HG03565 (cell line): ENCODE results near the gene FGD4.
"Not testable (repeated sequence)": the region's sequence is repeated elsewhere in the genome, so short reads cannot be mapped to it uniquely, and the experiment has no call there.

Source experiments
- ATAC-seq: cut with Tn5 transposase; IDR thresholded peaks from one replicate; pipeline ENCODE4 v1.9.1; 2021; ENCODE audit warnings: mild to moderate bottlenecking, moderate library complexity; ENCODE audit not compliant: unreplicated experiment

The FGD4 gene

DNA sequence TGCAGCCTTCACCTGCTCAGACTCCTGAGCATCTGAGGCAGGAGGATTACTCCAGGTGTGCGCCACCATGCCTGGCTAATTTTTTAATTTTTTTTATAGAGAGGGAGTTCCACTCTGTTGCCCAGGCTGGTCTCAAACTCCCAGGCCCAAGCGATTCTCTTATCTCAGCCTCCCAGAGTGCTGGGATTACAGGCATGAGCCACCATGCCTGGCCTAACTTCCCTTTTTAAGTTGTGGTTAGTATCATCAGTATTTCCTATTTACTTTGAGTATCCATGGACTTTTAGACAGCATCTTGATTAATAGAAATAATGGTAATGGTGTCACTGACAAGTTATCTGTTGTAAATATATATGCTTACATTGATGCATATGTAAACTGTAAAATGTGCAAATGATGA, 116.9 kb downstream of the FGD4 start:
- no peak for ATAC-seq

DNA sequence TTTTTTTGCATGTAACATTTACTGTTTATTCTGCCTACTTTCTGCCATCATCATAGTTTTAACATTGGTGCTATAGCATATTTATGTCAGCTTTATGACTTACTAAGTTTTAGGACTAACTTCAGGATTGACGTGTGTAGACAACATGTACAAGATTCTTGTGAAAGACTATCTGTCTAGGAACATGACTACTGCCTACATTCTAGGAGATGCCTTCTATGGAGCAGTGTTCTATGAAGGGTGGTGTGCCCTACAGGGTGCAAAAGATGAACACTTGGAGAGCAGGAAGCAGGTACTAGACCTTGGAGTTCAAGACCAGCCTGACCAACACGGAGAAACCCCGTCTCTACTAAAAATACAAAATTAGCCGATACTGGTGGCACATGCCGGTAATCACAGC, 118.6 kb downstream of the FGD4 start:
- ATAC-seq: no peak

DNA sequence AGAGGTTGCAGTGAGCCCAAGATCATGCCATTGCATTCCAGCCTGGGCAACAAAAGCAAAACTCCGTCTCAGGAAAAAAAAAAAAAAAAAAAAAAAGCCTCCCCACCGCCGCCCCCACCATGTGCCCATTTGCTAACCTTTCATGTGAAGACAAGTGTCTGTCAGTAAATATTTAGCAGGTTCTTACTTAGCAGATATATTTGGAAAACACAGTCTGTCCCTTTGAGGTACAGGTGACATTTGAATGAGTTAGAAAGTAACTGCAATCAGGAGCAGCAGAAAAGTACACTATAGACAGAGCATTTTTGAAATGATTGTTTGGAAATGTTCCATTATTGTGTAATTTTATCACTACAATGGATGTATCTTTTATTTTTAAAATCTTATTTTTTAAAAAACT, 119.7 kb downstream of the FGD4 start:
- ATAC-seq: no peak

DNA sequence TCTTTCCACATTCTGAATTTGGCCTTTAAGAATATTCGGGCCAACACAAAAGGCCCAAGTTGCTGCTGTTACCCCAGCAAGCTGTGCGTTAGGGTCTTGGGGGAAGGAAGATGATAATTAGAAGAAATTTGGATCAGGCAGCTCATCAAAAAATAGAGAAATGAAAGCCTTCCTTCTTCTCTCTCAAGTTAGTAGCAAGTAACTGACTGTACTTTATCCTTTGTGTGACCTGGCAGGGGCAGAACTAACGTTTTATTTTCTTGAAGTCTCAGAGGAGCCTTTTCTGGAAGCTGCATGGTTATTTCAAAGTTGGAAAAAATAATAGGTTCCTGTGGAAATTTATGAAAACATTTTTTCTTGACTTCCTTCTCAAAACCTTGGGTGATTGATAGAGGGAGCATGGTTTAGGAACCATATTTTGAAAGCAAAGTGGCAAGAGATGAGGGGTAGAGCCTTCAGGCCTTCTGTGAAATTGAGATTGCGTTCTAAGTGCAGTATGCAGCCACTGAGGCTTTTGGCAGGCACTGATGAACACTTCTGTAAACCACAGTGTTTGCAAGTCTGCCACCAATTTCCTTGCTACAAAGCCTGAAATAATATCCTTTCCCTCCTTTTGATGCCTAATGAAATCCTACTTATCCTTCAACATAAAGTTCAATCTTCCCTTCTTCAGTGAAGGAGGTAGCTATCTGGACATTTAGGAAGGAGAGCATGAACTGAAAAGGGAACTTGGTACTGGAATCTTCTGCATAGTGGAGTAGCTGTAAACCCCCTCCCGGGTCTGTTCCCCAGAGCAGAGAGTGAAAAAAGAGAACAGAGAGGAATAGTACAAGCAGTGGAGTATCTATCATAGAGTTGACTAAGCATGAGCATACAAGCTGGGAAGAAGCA, 123.2 kb downstream of the FGD4 start:
- ATAC-seq: peak; percentile 67

DNA sequence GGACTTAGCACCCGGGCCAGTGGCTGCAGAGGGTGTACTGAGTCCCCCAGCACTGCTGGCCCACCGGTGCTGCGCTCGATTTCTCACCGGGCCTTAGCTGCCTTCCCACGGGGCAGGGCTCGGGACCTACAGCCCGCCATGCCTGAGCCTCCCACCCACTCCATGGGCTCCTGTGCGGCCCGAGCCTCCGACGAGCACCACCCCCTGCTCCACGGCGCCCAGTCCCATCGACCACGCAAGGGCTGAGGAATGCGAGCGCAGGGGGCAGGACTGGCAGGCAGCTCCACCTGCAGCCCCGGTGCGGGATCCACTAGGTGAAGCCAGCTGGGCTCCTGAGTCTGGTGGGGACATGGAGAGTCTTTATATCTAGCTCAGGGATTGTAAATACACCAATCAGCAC, 126.4 kb downstream of the FGD4 start:
- ATAC-seq: not testable (repeated sequence)

DNA sequence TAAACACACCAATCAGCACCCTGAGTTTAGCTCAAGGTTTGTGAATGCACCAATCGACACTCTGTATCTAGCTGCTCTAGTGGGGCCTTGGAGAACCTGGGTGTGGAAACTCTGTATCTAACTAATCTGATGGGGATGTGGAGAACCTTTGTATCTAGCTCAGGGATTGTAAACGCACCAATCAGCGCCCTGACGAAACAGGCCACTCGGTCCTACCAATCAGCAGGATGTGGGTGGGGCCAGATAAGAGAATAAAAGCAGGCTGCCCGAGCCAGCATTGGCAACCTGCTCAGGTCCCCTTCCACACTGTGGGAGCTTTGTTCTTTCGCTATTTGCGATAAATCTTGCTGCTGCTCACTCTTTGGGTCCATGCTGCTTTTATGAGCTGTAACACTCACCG, 127.0 kb downstream of the FGD4 start:
- ATAC-seq: not testable (repeated sequence)

DNA sequence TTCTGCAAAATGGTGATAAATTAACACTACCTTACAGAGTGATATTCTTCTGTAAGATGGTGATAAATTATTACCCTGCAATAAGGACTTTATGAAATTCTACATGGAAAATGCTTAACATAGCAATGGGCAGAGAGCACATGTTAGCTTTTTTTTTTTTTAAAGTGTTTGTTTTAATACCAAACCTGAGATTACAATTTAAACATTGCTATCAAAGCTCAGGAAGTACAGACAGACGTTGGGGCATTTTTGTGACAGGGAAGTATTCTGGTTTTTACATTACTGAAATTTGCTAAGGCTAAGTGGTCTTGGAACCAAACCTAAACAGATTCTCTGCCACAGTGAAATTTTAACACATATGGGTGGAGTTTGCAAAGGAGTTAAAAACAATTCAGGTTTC, 133.1 kb downstream of the FGD4 start:
- no peak for ATAC-seq

DNA sequence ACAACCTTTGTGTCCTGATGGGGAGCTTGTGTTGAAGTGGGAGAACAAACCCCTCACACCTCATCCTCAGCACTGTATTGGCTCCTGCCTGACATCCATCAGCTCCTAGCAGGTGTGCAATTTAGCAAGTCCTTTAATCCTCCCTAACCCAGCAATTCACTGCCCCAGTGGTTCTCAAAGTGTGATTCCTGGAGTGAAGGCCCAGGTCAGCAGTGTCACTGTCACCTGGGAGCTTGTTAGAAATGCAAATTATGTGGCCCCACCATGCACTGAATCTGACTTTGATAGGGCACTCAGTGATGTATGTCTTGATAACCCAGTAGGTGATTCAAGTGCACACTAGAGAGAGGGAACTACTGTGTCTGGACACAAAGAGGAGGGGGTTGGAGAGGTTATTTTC, 133.6 kb downstream of the FGD4 start:
- no peak for ATAC-seq

DNA sequence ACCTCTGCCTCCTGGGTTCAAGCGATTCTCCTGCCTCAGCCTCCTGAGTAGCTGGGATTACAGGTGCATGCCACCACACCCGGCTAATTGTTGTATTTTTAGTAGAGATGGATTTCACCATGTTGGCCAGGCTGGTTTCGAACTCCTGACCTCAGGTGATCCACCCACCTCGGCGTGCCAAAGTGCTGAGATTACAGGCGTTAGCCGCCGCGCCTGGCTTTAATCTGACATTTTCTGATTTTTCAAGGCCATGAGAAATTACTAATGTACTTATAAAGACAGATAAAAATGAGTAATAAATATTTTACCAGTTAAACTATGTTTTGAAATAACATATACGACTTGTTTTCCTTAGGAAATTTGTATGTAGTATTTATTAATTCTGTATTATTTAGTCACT, 134.1 kb downstream of the FGD4 start:
- ATAC-seq: not testable (repeated sequence)

DNA sequence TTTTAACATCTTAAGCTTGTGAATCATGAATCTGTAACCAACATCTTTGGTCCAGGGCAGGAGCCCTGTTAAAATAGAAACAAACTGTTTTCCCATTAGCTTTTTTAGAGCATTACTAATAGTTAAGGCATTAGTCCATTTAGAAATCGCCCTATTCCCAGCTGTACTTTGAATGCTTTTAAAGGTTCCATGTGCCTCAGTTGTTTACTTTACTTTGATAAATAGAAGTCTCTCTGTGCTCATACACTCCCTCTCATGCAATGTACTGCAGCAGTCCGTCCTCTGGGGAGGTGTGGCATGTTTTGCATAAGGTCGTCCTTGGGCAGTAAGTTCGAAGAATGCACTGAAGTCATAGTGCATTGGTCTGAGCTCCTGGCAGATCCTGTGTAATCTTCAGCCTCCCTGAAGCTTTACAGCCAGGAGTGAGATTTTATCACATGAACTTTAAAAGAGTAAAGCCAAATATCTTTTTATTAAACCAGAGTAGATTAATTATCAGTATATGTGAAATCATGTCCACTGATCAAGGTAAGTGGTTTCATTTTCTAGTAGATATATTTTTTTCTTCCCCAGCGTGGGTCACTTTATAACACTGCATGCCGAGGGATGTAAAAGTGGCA, 134.7 kb downstream of the FGD4 start:
- no peak for ATAC-seq

DNA sequence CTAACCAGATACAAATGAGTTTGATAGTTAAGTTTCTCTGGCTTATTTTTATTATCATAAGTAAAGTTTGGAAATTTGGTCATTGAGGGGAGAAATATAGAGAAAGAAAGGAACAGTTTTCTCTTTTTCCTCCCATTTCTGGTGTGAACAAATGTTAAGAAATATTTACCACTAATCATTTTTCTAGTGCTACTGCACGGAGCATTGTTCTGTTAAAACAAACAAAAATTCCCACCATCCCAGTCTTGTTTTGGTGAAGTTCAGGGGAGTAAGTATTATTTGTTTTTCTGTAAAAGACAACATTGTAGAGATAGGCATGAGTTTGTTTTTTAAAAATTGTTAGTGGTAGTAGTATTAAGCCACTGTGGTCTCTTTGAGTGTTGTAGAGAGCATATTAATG, 135.3 kb downstream of the FGD4 start:
- ATAC-seq: no peak

DNA sequence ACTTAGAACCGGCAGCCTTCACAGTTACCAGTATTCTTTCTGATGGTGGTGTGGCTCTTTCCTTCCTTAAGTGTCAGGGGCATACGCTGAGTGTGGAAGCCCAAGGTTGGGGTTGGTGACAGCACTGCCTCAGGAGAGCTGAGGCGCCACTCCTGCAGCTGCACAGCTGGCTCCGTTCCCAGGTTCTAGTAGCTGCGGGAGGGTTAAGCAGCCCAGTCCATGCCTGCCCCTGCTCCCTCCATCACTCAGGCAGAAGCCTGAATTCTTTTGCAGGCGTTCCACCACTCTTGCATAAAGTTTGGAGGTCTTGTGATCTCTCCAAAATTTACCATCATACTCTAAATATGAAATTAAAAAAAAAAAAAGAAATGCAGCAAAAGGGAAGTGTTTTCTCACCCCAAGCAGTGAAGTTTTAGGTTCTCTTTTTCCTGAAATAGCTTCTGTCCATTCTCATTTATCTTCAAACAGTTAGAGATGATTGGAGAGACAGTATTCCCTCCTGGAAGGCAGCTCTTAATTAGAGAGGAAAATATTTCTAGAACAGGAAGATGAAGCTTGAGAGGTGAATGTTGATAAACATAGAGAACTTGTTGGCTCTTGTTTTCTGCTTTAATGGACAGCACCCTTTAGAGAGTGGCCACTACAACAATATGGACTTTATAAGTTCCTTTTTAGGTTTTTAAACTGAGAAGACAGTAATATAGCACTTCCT, 136.1 kb downstream of the FGD4 start:
- no peak for ATAC-seq

DNA sequence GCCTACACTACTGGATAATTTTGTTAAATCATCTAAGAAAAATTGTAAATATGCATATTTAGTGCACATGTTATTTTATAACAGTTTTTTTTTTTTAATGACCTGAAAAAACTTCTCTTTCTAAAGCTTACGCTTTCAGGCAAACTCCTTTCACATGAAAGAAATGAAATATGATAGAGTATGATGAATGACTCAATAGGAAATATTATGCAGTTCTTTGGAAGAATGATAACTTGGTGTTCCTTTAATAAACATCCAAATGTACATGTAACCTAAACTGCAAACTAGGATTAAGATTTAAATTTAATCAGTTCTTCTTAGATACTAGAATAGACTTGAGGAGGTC, 136.6 kb downstream of the FGD4 start:
- no peak for ATAC-seq

DNA sequence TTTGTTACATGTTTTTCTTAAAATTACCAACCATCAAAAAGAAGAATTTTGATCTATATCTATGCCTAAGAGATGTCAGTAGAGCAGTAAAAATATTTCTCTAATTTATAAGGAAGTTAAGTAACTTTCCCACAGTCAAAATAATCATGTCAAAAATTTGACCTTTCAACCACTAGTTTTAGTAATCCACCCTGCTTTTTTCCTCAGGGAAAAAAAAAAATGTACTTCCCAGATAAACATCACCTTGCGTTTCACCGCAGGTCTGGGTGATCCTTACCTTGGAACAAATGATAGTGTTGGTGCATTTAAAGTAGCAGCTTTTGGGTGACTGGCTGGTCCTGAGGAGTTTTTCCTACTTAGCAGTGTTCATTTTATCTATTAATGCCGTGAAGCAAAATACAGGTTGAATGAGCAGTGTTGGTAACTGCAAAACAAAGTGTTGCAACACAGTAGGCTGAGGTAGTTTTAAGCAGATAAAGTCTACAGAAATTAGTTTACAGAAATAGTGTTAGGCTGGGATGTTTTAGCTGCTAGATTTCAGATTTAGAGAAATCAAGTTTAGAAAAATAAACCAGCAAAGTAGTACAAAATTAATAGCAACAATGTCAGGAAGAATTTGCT, 142.5 kb downstream of the FGD4 start:
- ATAC-seq: no peak

DNA sequence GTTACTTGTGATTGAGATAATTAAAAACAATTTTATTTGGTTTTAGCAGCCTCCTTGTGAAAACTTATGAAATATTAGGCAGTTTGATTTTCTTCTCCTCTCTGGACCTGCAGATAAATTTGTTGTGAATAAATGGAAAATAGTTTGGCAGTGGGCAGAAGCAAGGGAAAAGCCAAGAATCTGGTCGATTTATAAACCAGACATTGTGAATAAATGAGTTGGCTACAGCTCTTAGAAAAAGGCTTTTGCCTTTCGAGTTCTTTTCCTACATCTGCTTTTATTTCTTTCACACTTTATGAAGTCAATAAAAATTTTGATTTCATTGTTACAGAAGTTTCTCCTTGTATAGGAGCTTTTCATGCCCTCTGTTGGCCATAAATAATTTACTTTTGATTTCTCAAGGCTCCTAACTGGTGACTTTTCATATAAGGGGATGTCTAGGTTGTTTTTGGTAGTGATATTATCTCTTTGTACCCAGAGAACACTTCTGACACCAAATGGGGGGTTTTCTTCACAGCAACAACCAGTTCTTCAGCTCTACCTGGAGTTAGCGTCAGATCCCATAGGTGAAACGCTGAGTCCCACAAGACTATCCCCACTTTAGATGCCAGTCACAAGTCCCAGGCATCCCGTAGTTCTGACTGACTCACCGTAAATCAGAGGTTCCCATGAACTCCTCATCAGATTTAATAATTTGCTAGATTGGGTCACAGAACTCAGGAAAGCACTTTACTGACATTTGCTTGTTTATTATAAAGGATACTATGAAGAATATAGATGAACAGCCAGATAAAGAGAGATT, 143.3 kb downstream of the FGD4 start:
- ATAC-seq: no peak

DNA sequence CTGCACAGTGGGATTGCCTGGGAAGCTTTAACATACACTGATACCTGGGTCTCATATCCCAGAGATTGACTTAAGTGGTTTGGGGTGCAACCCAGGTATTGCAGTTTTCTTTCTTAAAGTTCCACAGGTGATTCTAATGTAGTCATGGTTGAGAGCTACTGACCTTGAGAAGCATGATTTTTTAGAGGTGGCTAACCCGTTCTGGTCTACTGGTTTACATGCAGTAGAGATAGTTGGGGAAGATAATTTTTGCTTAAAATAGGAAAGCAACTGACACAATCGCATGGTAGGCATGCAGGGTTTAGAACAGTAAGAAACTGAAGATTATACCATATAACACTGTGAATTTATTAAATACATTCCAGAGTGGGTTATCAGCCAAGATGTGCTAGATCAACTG, 145.5 kb downstream of the FGD4 start:
- no peak for ATAC-seq

DNA sequence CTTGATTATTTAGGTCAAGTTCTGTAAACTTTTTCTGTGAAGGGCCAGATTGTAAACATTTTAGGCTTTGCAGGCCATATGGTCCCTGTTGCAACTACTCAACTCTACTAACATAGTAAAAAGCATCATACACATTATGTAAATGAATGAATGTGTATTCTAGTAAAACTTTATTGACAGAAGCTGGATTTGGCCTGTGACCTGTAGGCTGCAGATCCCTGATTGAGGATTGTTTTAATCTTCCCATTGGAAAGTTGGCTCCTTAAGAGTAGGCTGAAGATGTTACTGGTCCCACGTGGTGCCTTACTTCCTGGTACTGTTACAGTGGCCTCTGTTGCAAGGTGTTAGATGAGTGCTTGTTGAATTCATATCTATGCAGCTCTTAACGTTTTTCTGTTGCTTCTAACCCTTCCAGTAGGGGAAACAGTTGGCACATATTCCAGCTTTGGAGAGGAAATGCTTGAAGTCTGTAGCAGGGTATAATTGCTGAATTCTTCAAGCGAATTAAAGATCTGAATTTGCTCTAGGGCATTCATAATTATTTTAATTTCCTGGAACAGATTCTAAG, 146.1 kb downstream of the FGD4 start:
- ATAC-seq: no peak

DNA sequence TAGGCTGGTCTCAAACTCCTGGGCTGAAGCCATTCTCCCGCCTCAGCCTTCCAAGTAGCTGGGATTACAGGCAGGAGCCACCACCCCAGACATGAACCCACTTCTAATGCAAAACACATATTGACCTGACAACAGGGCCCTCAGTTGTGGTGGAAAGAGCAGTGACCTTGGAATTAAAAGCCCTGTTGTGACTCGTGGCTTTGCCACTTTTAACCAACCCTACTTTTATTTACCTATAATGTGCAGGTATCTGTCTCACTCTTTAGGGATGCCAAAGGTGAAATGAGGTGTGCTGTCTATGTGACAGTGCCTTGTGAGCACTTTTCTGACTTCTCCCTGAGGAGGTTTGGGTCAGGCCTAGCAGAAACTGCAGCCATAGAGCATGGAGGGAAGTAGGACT, 146.9 kb downstream of the FGD4 start:
- no peak for ATAC-seq

DNA sequence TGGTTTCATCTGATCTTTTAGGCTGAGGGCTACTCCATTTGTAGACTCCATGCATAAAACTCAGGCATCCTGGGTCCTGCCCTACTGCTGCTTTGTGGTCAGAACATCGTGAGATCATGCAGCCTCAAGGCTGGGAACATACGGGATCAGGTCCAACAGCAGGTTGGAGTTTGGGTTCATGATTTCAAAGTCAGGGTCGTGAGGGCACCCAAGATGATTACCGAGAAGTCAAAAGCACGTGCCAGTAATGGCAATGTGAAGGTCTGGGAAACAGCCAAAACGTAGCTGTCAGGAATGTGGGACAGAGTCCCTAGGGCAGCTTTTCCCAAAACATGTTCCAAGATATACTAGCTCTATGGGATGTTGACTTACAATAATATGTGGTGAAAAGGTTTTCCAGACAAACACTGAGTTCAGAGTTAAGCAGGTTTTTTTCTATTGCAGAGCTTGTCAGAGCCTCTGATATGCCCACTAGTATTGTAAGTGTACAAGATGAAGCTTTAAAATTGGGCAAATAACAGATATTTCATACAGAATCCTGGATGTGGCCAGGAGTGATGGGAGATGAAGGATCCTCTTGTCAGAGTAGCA, 149.4 kb downstream of the FGD4 start:
- ATAC-seq: no peak

DNA sequence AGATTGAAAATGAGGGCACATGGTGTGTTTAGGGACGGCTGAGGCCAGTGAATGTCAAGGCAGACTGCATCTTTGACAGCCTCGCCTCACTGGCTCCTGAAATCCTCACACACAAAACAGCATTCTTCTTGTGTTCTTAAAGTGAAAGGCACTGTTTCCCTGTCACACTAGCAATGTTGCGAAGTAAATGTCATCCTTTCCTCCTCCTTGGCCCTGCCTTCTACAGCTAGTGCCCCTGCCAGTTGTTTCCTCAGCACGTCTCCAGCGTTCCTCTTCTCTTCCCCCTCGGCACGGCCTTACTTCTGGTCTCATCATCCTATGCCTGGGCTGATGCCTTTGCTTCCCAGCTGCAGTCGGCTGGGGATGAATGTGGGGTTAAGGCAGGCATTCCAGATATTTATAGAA, 150.3 kb downstream of the FGD4 start:
- no peak for ATAC-seq
